Panc1 (cell line): ENCODE results near the gene UBE2L3. TPM values are rescaled to one million over a fixed set of nuclear protein-coding genes. Genes with fewer than 3 reads are reported as not detected.
A peak's percentile ranks its signal among the peaks of the same experiment; 100 is the strongest.

Experiments
- ATAC-seq: fragments of 200-7000 bp; cut with Tn5 transposase; 2 replicates; pipeline ENCODE4 v1.9.1; 2020; ENCODE audit warnings: mild to moderate bottlenecking, moderate library complexity
- BruUV-seq: library from RNA; stranded (reverse); fragments of 400-500 nt; replicated peaks from 2 replicates; lab custom pipeline; 2021; lab: Mats Ljungman, UMichigan
- CTCF ChIA-PET: fragments of 300-600 bp; sonication (Branson Sonifier 250); formaldehyde crosslinking; loops from one replicate; lab custom pipeline; 2022; ENCODE audit warnings: antibody characterized with exemption; lab: Charles Lee
- POLR2A ChIA-PET: fragments of 300-600 bp; sonication (Branson Sonifier 250); formaldehyde crosslinking; loops from one replicate; lab custom pipeline; 2022; ENCODE audit warnings: antibody characterized with exemption; lab: Charles Lee
- DNase-seq: peaks from one replicate; pipeline ENCODE4 v3.0.0-alpha.2; 2010; ENCODE audit warnings: low read depth, low spot score
- H3K27ac ChIP-seq: 2 replicates; pipeline ENCODE4 v1.5.1; 2011; ENCODE audit warnings: mild to moderate bottlenecking, low read length, inconsistent platforms
- H3K27me3 ChIP-seq: fragments of 200-500 bp; sonication (Bioruptor generic); 2 replicates; pipeline ENCODE4 v1.6.0; 2014; ENCODE audit warnings: low read length, inconsistent platforms; ENCODE audit not compliant: control insufficient read depth, insufficient read depth
- H3K36me3 ChIP-seq: fragments of 200-500 bp; sonication (Bioruptor generic); 2 replicates; pipeline ENCODE4 v1.5.1; 2014; ENCODE audit warnings: inconsistent platforms, mild to moderate bottlenecking, low read length, moderate library complexity; ENCODE audit not compliant: control insufficient read depth, insufficient read depth
- H3K4me1 ChIP-seq: 2 replicates; pipeline ENCODE4 v1.5.1; 2011; ENCODE audit warnings: inconsistent platforms, mild to moderate bottlenecking, low read length, moderate library complexity; ENCODE audit not compliant: control insufficient read depth, insufficient read depth
- H3K4me3 ChIP-seq, 2 experiments: 2 replicates each; pipeline ENCODE4 v1.5.1; 2011 to 2012; ENCODE audit warnings: low read depth in 2 of 2, low read length in 2 of 2, mild to moderate bottlenecking in 2 of 2, inconsistent platforms in 1 of 2, moderate library complexity in 1 of 2
- H3K9me3 ChIP-seq: fragments of 200-500 bp; sonication (Bioruptor generic); 2 replicates; pipeline ENCODE4 v1.5.1; 2014; ENCODE audit warnings: low read depth, mild to moderate bottlenecking, inconsistent platforms, low read length, moderate library complexity; ENCODE audit not compliant: control insufficient read depth, insufficient read depth
- POLR2AphosphoS5 ChIP-seq: IDR thresholded peaks from 2 replicates; pipeline ENCODE4 v1.6.1; 2012; ENCODE audit warnings: mild to moderate bottlenecking, low read depth, low read length, moderate library complexity
- SIN3A ChIP-seq: IDR thresholded peaks from 2 replicates; pipeline ENCODE4 v1.6.1; 2012; ENCODE audit warnings: low read depth, mild to moderate bottlenecking, low read length, moderate library complexity, borderline replicate concordance; ENCODE audit not compliant: insufficient read depth
- TCF7L2 ChIP-seq: IDR thresholded peaks from 2 replicates; pipeline ENCODE4 v1.6.1; 2011; ENCODE audit warnings: mild to moderate bottlenecking, low read depth, low read length, inconsistent platforms
- in situ Hi-C: cut with HindIII; loops from 2 replicates; pipeline ENCODE4 v1.10.0; 2016; ENCODE audit warnings: low sequenced_read_pairs, low pct_unique_long_range_greater_than_20kb
- intact Hi-C: fragments of 100-400 bp; cut with micrococcal nuclease; formaldehyde crosslinking; loops from one replicate; pipeline ENCODE4 v1.10.0; 2022; ENCODE audit not compliant: unreplicated experiment
- total RNA-seq: library from RNA; stranded (reverse); gene quantifications from one replicate; pipeline ENCODE4 v1.2.1, GENCODE V29; 2021; ENCODE audit not compliant: unreplicated experiment
- TF ChIP-seq, protein P1 (sequence below), 2 experiments: IDR thresholded peaks; 2 replicates each; pipeline ENCODE4 v1.6.1; 2011 to 2012; ENCODE audit warnings: low read depth in 2 of 2, control low read depth in 1 of 2, low read length in 1 of 2, mild to moderate bottlenecking in 1 of 2, moderate library complexity in 1 of 2; ENCODE audit not compliant: insufficient read depth in 1 of 2
- TF ChIP-seq, protein P2 (sequence below): fragments of 450-650 bp; IDR thresholded peaks from 2 replicates; pipeline ENCODE4 v1.5.1; 2017; ENCODE audit warnings: mild to moderate bottlenecking

Gene UBE2L3
- total RNA-seq, 1 experiment from 2014 or later = 51.1 TPM

DNA sequence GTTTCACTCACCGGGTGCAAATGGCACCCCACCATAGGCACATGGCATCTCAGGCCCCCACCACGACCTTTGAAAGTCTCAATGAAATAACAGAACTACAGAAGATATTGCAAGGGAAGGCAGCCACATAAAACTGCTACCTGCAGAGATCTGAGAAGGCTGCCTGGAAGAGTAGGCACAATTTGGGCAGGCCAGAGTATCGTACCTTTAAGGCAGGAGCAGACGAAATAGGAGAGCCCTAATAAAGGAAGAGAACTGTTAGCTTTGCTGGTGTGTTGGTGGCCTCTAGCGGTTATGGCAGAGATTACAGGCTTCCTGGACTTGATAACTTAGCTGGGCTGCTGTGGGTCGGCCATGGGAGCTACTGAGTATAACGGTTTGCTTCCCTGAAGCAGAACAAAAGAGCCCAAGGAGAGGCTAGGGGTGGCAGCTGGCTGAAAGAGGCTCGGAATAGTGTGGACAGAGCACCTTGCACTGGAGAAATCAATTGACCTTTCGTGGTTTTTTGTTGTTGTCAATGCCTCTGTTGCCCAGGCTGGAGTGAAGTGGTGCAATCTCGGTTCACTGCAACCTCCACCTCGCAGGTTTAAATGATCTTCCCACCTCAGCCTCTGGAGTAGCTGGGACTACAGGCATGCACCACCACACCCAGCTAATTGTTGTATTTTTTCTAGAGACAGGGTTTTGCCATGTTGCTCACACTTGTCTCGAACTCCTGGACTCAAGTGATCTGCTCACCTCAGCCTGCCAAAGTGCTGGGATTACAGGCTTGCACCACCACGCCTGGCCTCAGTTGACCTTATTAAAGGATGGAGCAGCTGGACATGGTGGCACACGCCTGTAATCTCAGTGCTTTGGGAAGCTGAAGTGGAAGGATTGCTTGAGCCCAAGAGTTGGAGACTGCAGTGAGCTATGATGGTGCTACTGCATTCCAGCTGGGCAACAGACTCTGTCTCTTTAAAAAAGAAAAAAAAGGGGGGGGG lies 79.4 kb downstream of the UBE2L3 start:
- H3K27ac ChIP-seq = no peak overlapping the region
- H3K9me3 ChIP-seq = no peaks in the 10 kb centered on the region
- H3K4me3 ChIP-seq = no peak overlapping the region
- ATAC-seq (peak; percentile 42), DNase-seq (no peak)
- intact Hi-C loops = loop anchor here (10.0 kb wide), 1 partner anchor 52 kb away; no protein-coding TSS in a partner anchor
- ChIA-PET POLR2A (interaction anchor here (0.7 kb wide), 1 partner anchor 18 kb away, joined by 5 read pairs; no protein-coding TSS in a partner anchor), CTCF (interaction anchor here (0.7 to 1.4 kb wide), 2 partner anchors 25 to 53 kb away, joined by 3 to 4 read pairs; no protein-coding TSS in a partner anchor)
- no TSS peak for BruUV-seq
- TF ChIP-seq, protein P1, sequence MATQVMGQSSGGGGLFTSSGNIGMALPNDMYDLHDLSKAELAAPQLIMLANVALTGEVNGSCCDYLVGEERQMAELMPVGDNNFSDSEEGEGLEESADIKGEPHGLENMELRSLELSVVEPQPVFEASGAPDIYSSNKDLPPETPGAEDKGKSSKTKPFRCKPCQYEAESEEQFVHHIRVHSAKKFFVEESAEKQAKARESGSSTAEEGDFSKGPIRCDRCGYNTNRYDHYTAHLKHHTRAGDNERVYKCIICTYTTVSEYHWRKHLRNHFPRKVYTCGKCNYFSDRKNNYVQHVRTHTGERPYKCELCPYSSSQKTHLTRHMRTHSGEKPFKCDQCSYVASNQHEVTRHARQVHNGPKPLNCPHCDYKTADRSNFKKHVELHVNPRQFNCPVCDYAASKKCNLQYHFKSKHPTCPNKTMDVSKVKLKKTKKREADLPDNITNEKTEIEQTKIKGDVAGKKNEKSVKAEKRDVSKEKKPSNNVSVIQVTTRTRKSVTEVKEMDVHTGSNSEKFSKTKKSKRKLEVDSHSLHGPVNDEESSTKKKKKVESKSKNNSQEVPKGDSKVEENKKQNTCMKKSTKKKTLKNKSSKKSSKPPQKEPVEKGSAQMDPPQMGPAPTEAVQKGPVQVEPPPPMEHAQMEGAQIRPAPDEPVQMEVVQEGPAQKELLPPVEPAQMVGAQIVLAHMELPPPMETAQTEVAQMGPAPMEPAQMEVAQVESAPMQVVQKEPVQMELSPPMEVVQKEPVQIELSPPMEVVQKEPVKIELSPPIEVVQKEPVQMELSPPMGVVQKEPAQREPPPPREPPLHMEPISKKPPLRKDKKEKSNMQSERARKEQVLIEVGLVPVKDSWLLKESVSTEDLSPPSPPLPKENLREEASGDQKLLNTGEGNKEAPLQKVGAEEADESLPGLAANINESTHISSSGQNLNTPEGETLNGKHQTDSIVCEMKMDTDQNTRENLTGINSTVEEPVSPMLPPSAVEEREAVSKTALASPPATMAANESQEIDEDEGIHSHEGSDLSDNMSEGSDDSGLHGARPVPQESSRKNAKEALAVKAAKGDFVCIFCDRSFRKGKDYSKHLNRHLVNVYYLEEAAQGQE (IDR thresholded peaks at IDR 0.05; ENCODE audit: insufficient read depth in 1 of 2, low read depth in 2 of 2, low read length in 1 of 2) = no peak
- TF ChIP-seq, protein P2, sequence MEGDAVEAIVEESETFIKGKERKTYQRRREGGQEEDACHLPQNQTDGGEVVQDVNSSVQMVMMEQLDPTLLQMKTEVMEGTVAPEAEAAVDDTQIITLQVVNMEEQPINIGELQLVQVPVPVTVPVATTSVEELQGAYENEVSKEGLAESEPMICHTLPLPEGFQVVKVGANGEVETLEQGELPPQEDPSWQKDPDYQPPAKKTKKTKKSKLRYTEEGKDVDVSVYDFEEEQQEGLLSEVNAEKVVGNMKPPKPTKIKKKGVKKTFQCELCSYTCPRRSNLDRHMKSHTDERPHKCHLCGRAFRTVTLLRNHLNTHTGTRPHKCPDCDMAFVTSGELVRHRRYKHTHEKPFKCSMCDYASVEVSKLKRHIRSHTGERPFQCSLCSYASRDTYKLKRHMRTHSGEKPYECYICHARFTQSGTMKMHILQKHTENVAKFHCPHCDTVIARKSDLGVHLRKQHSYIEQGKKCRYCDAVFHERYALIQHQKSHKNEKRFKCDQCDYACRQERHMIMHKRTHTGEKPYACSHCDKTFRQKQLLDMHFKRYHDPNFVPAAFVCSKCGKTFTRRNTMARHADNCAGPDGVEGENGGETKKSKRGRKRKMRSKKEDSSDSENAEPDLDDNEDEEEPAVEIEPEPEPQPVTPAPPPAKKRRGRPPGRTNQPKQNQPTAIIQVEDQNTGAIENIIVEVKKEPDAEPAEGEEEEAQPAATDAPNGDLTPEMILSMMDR = peak; percentile 86
- TF ChIP-seq SIN3A = no peak
- TF ChIP-seq TCF7L2 = no peak
- TF ChIP-seq POLR2AphosphoS5 = no peak
- H3K27me3 ChIP-seq = no peaks in the 10 kb centered on the region
- H3K4me1 ChIP-seq = peaks cover 3% of the 10 kb centered on the region; the same call in 1 of the 2 replicates
- H3K36me3 ChIP-seq = no peaks in the 10 kb centered on the region
- in situ Hi-C loops = no loop called here

DNA sequence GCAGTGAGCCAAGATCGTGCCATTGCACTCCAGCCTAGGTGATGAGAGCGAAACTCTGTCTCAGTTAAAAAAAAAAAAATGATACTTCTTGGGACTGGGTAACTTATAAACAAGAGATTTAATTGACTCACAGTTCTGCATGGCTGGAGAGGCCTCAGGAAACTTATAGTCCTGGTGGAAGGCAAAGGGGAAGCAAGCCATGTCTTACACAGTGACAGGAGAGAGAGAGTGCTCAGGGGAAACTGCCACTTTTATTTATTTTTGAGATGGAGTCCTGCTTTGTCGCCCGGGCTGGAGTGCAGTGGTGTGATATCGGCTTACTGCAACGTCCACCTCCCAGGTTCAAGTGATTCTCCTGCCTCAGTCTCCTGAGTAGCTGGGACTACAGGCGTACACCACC lies 82.8 kb downstream of the UBE2L3 start:
- Histone ChIP-seq H3K36me3 (no peaks in the 10 kb centered on the region), H3K4me1 (no peaks in the 10 kb centered on the region), H3K27me3 (no peaks in the 10 kb centered on the region), H3K9me3 (no peaks in the 10 kb centered on the region), H3K27ac (no peak overlapping the region), H3K4me3 (no peak overlapping the region)
- in situ Hi-C loops (no loop called here), intact Hi-C loops (no loop called here)
- POLR2A ChIA-PET = no interaction called here
- DNase-seq = no peak
- no peak for ATAC-seq
- TF ChIP-seq POLR2AphosphoS5 (no peak), SIN3A (no peak), TCF7L2 (no peak)
- TF ChIP-seq, protein P1 (IDR thresholded peaks at IDR 0.05; ENCODE audit: insufficient read depth in 1 of 2, low read depth in 2 of 2, low read length in 1 of 2) = no peak
- TF ChIP-seq, protein P2 = no peak
- CTCF ChIA-PET = no interaction called here
- BruUV-seq = no TSS peak
